Left renal cortex interstitium (tissue), 4 donors: Measurements from ENCODE around the gene PGM2L1. TPM values are rescaled to one million over a fixed set of nuclear protein-coding genes. Genes with fewer than 3 reads are reported as not detected.
"Not testable (repeated sequence)": the region's sequence is repeated elsewhere in the genome, so short reads cannot be mapped to it uniquely, and the experiment has no call there.

Source experiments
- DNase-seq, 4 donors: peaks; one replicate each; pipeline ENCODE4 v3.0.0-alpha.2; 2013; ENCODE audit warnings: low read depth in 4 of 4, low spot score in 2 of 4, missing footprints in 1 of 4
- polyA plus RNA-seq, 4 donors: library from polyadenylated mRNA; unstranded; fragments of 120-200 nt; gene quantifications; one replicate each; pipeline ENCODE4 v1.2.1, GENCODE V29; 2013; ENCODE audit not compliant: insufficient read length in 4 of 4

Gene PGM2L1
- polyA plus RNA-seq, 4 donors = 2.8 to 5.1 (median 3.5) TPM

GRCh38 chr11:74345420-74345819 is 52.8 kb downstream of the PGM2L1 start:
- no peak for DNase-seq

GRCh38 chr11:74341921-74342320 is 56.3 kb downstream of the PGM2L1 start:
- DNase-seq = no peak

GRCh38 chr11:74339619-74340018 is 58.6 kb downstream of the PGM2L1 start:
- DNase-seq = no peak

- DNase-seq = no peak
Observed at GRCh38 chr11:74338963-74339362, 59.3 kb downstream of the PGM2L1 start.

- DNase-seq = no peak
Observed at GRCh38 chr11:74333193-74333592, 65.0 kb downstream of the PGM2L1 start.

GRCh38 chr11:74332291-74332690 is 65.9 kb downstream of the PGM2L1 start:
- DNase-seq = no peak

- not testable (repeated sequence) for DNase-seq
Observed at GRCh38 chr11:74331000-74331399, 67.2 kb downstream of the PGM2L1 start.

GRCh38 chr11:74330075-74330858 is 68.0 kb downstream of the PGM2L1 start:
- no peak for DNase-seq

GRCh38 chr11:74327076-74327475 is 71.2 kb downstream of the PGM2L1 start:
- DNase-seq = no peak

GRCh38 chr11:74326665-74327064 is 71.6 kb downstream of the PGM2L1 start:
- DNase-seq = no peak

- no peak for DNase-seq
Observed at GRCh38 chr11:74325649-74326645, 72.3 kb downstream of the PGM2L1 start.

- no peak for DNase-seq
Observed at GRCh38 chr11:74322667-74323066, 75.6 kb downstream of the PGM2L1 start.

GRCh38 chr11:74321487-74322188 is 76.6 kb downstream of the PGM2L1 start:
- no peak for DNase-seq

- no peak for DNase-seq
Observed at GRCh38 chr11:74320538-74320937, 77.7 kb downstream of the PGM2L1 start.

GRCh38 chr11:74319139-74319816 is 79.0 kb downstream of the PGM2L1 start:
- no peak for DNase-seq

GRCh38 chr11:74318241-74318932 is 79.8 kb downstream of the PGM2L1 start:
- no peak for DNase-seq

- no peak for DNase-seq
Observed at GRCh38 chr11:74316772-74317505, 81.3 kb downstream of the PGM2L1 start.

- DNase-seq = no peak
Observed at GRCh38 chr11:74312326-74312725, 85.9 kb downstream of the PGM2L1 start.

- peak in 2 of 4 donors; percentile 10 to 12 for DNase-seq
Observed at GRCh38 chr11:74311352-74311926, 86.8 kb downstream of the PGM2L1 start, which contains the start of gene P4HA3. TSS of gene P4HA3 (minus strand) at chr11:74311640. CDS start at chr11:74311611, 29 bp downstream.
